Subcutaneous adipose tissue (tissue), 4 donors: ENCODE measurements around the gene FSHR. TPM values are rescaled to one million over a fixed set of nuclear protein-coding genes. Genes with fewer than 3 reads are reported as not detected.

Experiments used
- CTCF ChIP-seq: fragments of 450-650 bp; IDR thresholded peaks from one replicate; pipeline ENCODE4 v1.5.1; 2016; ENCODE audit warnings: low read depth, mild to moderate bottlenecking, control low read depth, antibody characterized with exemption, moderate library complexity
- total RNA-seq, 4 donors: library from RNA; depleted of rRNA; stranded (reverse); fragments of >200 nt; gene quantifications; one replicate each; pipeline ENCODE4 v1.1.0, GENCODE V29; 2016

Gene FSHR
- total RNA-seq, 4 donors from 2014 or later, result not detected

GRCh38 chr2:48979691-48980090, 174.6 kb downstream of the FSHR start:
- no peak for TF ChIP-seq CTCF

- TF ChIP-seq CTCF, result no peak
Observed at GRCh38 chr2:48978131-48978530, 176.2 kb downstream of the FSHR start.

GRCh38 chr2:48971801-48972200, 182.5 kb downstream of the FSHR start:
- no peak for TF ChIP-seq CTCF

- TF ChIP-seq CTCF, result no peak
Observed at GRCh38 chr2:48968011-48968410, 186.3 kb downstream of the FSHR start.

- no peak for TF ChIP-seq CTCF
Observed at GRCh38 chr2:48965204-48965603, 189.1 kb downstream of the FSHR start.

GRCh38 chr2:48961009-48961408, 193.3 kb downstream of the FSHR start:
- TF ChIP-seq CTCF, result no peak

- TF ChIP-seq CTCF, result no peak
Observed at GRCh38 chr2:48954935-48955334, 199.4 kb downstream of the FSHR start.
